Nephron (organoid): ENCODE results near the gene UBE2E3.

Experiments
- H3K27ac Mint-ChIP-seq, 3 experiments: 2 replicates each; pipeline ENCODE4 v1.8.0; 2020; ENCODE audit warnings: mixed read lengths in 3 of 3, mild to moderate bottlenecking in 2 of 3, moderate library complexity in 1 of 3
- H3K27me3 Mint-ChIP-seq: 2 replicates; pipeline ENCODE4 v1.8.0; 2021; ENCODE audit warnings: low read depth, mild to moderate bottlenecking, moderate library complexity, mixed read lengths
- H3K36me3 Mint-ChIP-seq: 2 replicates; pipeline ENCODE4 v1.8.0; 2020; ENCODE audit warnings: low read depth, mixed read lengths
- H3K4me1 Mint-ChIP-seq: 2 replicates; pipeline ENCODE4 v1.8.0; 2020; ENCODE audit warnings: mixed read lengths
- H3K4me3 Mint-ChIP-seq, 3 experiments: 2 replicates each; pipeline ENCODE4 v1.8.0; 2020; ENCODE audit warnings: mild to moderate bottlenecking in 3 of 3, mixed read lengths in 3 of 3, moderate library complexity in 2 of 3
- H3K9me3 Mint-ChIP-seq: 2 replicates; pipeline ENCODE4 v1.8.0; 2020; ENCODE audit warnings: mixed read lengths
- TF ChIP-seq, protein P1 (sequence below), 3 experiments: fragments of 200-600 bp; sonication (generic); IDR thresholded peaks; one replicate each; pipeline ENCODE4 v1.5.0; 2021; ENCODE audit warnings: antibody characterized with exemption in 3 of 3; ENCODE audit not compliant: unreplicated experiment in 3 of 3

UBE2E3 gene

GRCh38 chr2:181063696-181064095, 83.3 kb downstream of the UBE2E3 start:
- TF ChIP-seq, protein P1, sequence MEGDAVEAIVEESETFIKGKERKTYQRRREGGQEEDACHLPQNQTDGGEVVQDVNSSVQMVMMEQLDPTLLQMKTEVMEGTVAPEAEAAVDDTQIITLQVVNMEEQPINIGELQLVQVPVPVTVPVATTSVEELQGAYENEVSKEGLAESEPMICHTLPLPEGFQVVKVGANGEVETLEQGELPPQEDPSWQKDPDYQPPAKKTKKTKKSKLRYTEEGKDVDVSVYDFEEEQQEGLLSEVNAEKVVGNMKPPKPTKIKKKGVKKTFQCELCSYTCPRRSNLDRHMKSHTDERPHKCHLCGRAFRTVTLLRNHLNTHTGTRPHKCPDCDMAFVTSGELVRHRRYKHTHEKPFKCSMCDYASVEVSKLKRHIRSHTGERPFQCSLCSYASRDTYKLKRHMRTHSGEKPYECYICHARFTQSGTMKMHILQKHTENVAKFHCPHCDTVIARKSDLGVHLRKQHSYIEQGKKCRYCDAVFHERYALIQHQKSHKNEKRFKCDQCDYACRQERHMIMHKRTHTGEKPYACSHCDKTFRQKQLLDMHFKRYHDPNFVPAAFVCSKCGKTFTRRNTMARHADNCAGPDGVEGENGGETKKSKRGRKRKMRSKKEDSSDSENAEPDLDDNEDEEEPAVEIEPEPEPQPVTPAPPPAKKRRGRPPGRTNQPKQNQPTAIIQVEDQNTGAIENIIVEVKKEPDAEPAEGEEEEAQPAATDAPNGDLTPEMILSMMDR (IDR thresholded peaks at IDR 0.05; ENCODE audit: unreplicated experiment in 3 of 3): no peak
- H3K4me3 Mint-ChIP-seq: no peak overlapping the region
- H3K9me3 Mint-ChIP-seq: no peaks in the 10 kb centered on the region
- H3K27me3 Mint-ChIP-seq: no peaks in the 10 kb centered on the region
- peaks cover 5% of the 10 kb centered on the region for H3K4me1 Mint-ChIP-seq
- H3K27ac Mint-ChIP-seq: no peak overlapping the region
- H3K36me3 Mint-ChIP-seq: peaks cover 36% of the 10 kb centered on the region

DNA sequence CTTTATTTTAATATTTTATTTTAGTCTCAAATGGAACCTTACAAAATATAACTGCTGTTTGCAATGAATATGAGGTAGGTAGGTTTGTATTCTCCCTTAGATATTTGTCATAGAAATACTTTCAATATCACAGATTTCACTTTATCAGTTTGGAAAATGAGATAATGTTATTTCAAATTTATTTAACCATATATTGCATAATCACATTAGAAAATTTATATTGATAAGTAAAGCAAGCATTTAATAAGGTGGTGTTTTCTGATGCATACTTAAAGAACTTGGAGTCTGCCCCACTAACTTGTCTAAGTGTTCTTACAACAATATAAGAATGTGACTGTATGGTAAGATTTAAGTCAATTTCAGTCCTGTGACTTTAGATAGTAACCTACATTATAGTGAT, 85.1 kb downstream of the UBE2E3 start:
- Mint-ChIP-seq H3K27ac (no peak overlapping the region), H3K4me1 (peaks cover 4% of the 10 kb centered on the region), H3K36me3 (peaks cover 33% of the 10 kb centered on the region), H3K9me3 (no peaks in the 10 kb centered on the region), H3K4me3 (no peak overlapping the region), H3K27me3 (no peaks in the 10 kb centered on the region)
- TF ChIP-seq, protein P1 (IDR thresholded peaks at IDR 0.05; ENCODE audit: unreplicated experiment in 3 of 3): no peak

DNA sequence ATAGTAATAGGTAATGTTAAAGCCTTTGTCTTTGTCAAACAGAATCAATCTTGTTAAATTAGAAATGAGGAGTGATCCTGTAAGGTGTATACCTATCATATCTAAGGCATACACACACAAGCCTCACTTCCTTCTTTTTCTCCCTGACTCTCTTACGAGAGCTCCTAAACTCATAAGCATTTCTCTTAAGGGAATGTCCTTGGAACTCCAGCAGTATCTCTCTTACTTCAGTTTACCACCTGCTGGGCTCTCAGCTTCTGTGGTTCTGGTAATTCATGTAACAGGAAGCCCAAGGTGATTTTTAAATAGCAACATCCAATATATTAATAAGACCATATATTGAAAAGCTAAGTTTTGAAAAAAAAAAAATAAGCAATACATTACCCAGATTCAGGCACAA, 85.9 kb downstream of the UBE2E3 start:
- Mint-ChIP-seq H3K27ac (no peak overlapping the region), H3K4me3 (no peak overlapping the region), H3K27me3 (no peaks in the 10 kb centered on the region), H3K4me1 (peaks cover 4% of the 10 kb centered on the region), H3K9me3 (no peaks in the 10 kb centered on the region), H3K36me3 (peaks cover 31% of the 10 kb centered on the region)
- TF ChIP-seq, protein P1 (IDR thresholded peaks at IDR 0.05; ENCODE audit: unreplicated experiment in 3 of 3): no peak

- Mint-ChIP-seq H3K9me3 (no peaks in the 10 kb centered on the region), H3K36me3 (peaks cover 4% of the 10 kb centered on the region)
- TF ChIP-seq, protein P1 (IDR thresholded peaks at IDR 0.05; ENCODE audit: unreplicated experiment in 3 of 3): no peak
Measured at GRCh38 chr2:181070119-181070835, 89.9 kb downstream of the UBE2E3 start.

DNA sequence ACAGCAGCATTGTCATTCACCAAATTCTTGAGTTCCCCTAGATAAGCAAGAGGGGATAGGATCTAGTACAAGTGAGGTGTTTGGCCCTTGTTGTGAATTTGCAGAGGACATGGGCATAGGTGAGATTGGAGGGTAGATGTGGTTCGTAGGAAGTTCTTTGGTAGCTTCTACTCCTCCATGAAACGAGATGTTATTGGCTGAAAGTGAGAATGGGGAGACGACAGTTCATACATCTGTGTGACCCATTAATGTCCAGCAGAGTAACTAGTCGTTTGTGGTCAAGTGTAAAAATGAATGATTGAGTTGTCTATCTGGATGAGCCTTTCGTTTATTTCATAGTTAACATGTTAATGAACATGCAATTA, 90.4 kb downstream of the UBE2E3 start:
- Mint-ChIP-seq H3K27ac (no peak overlapping the region), H3K27me3 (no peaks in the 10 kb centered on the region), H3K9me3 (no peaks in the 10 kb centered on the region), H3K36me3 (peaks cover 4% of the 10 kb centered on the region), H3K4me1 (peaks cover 9% of the 10 kb centered on the region), H3K4me3 (no peak overlapping the region)
- TF ChIP-seq, protein P1 (IDR thresholded peaks at IDR 0.05; ENCODE audit: unreplicated experiment in 3 of 3): no peak

More at GRCh38 chr2:181070119-181070835, 89.9 kb downstream of the UBE2E3 start:
- Mint-ChIP-seq H3K4me1 (peaks cover 9% of the 10 kb centered on the region), H3K27ac (no peak overlapping the region), H3K27me3 (no peaks in the 10 kb centered on the region), H3K4me3 (no peak overlapping the region)
